ENCODE measurements around the gene ARHGAP23. TPM values are rescaled to one million over a fixed set of nuclear protein-coding genes. Genes with fewer than 3 reads are reported as not detected.

Gene ARHGAP23
- total RNA-seq, 2 donors from 2014 or later = 27.3 to 204 TPM

- no peak overlapping the region for H3K27ac ChIP-seq
- H3K4me1 ChIP-seq (replicated peaks) = peaks cover 5% of the 10 kb centered on the region
- intact Hi-C loops (cut with DNase I) = no loop called here
- H3K36me3 ChIP-seq = no peaks in the 10 kb centered on the region
- H3K27me3 ChIP-seq (replicated peaks; ENCODE audit: insufficient read depth) = no peaks in the 10 kb centered on the region
- TF ChIP-seq CTCF (IDR thresholded peaks at IDR 0.05) (no peak), POLR2A (IDR thresholded peaks at IDR 0.05) (no peak), POLR2AphosphoS5 (IDR thresholded peaks at IDR 0.05) (no peak)
- DNase-seq (ENCODE audit: low spot score) = no peak
- WGBS = 90% methylated on average over 18 of the region's 18 CpGs
- H3K4me3 ChIP-seq = no peak overlapping the region
- H3K9me3 ChIP-seq = no peaks in the 10 kb centered on the region
These were observed 29.5 kb downstream of the ARHGAP23 start for GRCh38 chr17:38457577-38458371.

GRCh38 chr17:38458521-38458920 lies 30.3 kb downstream of the ARHGAP23 start:
- no peaks in the 10 kb centered on the region for H3K27me3 ChIP-seq (replicated peaks; ENCODE audit: insufficient read depth)
- H3K4me3 ChIP-seq = no peak overlapping the region
- peaks cover 5% of the 10 kb centered on the region for H3K4me1 ChIP-seq (replicated peaks)
- intact Hi-C loops (cut with DNase I) = no loop called here
- no peak for DNase-seq (ENCODE audit: low spot score)
- no peak overlapping the region for H3K27ac ChIP-seq
- H3K9me3 ChIP-seq = no peaks in the 10 kb centered on the region
- TF ChIP-seq CTCF (IDR thresholded peaks at IDR 0.05) = no peak
- TF ChIP-seq POLR2A (IDR thresholded peaks at IDR 0.05) = no peak
- TF ChIP-seq POLR2AphosphoS5 (IDR thresholded peaks at IDR 0.05) = no peak
- WGBS = 77% methylated on average over 6 of the region's 6 CpGs
- no peaks in the 10 kb centered on the region for H3K36me3 ChIP-seq

GRCh38 chr17:38459567-38459966 lies 31.3 kb downstream of the ARHGAP23 start:
- Histone ChIP-seq H3K4me1 (replicated peaks) (peaks cover 5% of the 10 kb centered on the region), H3K27me3 (replicated peaks; ENCODE audit: insufficient read depth) (no peaks in the 10 kb centered on the region), H3K4me3 (no peak overlapping the region), H3K9me3 (no peaks in the 10 kb centered on the region), H3K36me3 (no peaks in the 10 kb centered on the region), H3K27ac (no peak overlapping the region)
- no peak for DNase-seq (ENCODE audit: low spot score)
- no peak for TF ChIP-seq POLR2AphosphoS5 (IDR thresholded peaks at IDR 0.05)
- TF ChIP-seq CTCF (IDR thresholded peaks at IDR 0.05) = no peak
- no peak for TF ChIP-seq POLR2A (IDR thresholded peaks at IDR 0.05)
- intact Hi-C loops (cut with DNase I) = no loop called here
- 54% methylated on average over 4 of the region's 6 CpGs for WGBS

- Histone ChIP-seq H3K27ac (no peak overlapping the region), H3K36me3 (no peaks in the 10 kb centered on the region), H3K9me3 (no peaks in the 10 kb centered on the region), H3K27me3 (replicated peaks; ENCODE audit: insufficient read depth) (no peaks in the 10 kb centered on the region), H3K4me1 (replicated peaks) (peaks cover 5% of the 10 kb centered on the region), H3K4me3 (no peak overlapping the region)
- no peak for TF ChIP-seq CTCF (IDR thresholded peaks at IDR 0.05)
- DNase-seq (ENCODE audit: low spot score) = no peak
- intact Hi-C loops (cut with DNase I) = no loop called here
- 78% methylated on average over 12 of the region's 12 CpGs for WGBS
These were observed 31.9 kb downstream of the ARHGAP23 start for GRCh38 chr17:38460082-38460715.

Data from prostate gland (tissue), 2 donors.